ENCODE data around the gene ZP3. TPM values are rescaled to one million over a fixed set of nuclear protein-coding genes. Genes with fewer than 3 reads are reported as not detected.
"Not testable (repeated sequence)": the region's sequence is repeated elsewhere in the genome, so short reads cannot be mapped to it uniquely, and the experiment has no call there.

ZP3 gene
- total and polyA plus RNA-seq, 2 of the 13 experiments (the other 11 are each of a cell fraction or from before 2014, with no cell fraction given), result not detected

DNA sequence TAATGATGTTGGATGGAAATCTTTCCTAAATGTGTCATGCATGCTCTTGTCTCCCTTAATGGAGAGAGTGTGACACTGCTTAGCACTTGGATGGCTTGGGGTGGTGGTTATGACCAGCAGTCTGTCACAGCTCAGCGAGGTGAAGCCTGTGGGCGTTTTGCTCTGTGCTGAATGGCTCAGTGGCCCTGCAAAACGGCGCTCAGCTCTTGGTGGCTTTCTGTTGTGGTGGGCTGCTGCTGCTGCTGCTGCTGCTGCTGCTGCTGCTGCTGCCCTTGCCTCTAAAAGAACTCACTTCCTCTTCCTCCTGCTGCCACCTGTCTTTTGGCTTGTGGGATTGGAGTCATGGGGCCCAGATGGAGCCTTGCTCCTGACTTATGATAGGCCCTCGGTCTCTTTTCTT lies 61.9 kb downstream of the ZP3 start:
- POLR2A ChIA-PET; H3K27me3 ChIP-seq (ENCODE audit: control insufficient read depth in 1 of 2, insufficient read depth in 2 of 2, low read length in 2 of 2); BruUV-seq (replicated peaks); ATAC-seq; H2AFZ ChIP-seq (ENCODE audit: low read length); CTCF ChIA-PET (ENCODE audit: low intra/inter-chr PET ratio, low total read pairs); intact Hi-C loops (cut with micrococcal nuclease; ENCODE audit: unreplicated experiment); H3K27ac ChIP-seq (ENCODE audit: extremely low read length, insufficient read depth, low read length); H3K36me3 ChIP-seq (replicated peaks in 1 of 2; ENCODE audit: control insufficient read depth in 1 of 2, insufficient read depth in 2 of 2, low read length in 2 of 2); in situ Hi-C loops (cut with HindIII; ENCODE audit: extremely low pct_ligation_motif_present, low pct_unique_long_range_greater_than_20kb); H3K4me1 ChIP-seq (ENCODE audit: insufficient read depth, low read length); H3K9ac ChIP-seq (ENCODE audit: insufficient read depth, low read depth, low read length); H3K4me2 ChIP-seq (ENCODE audit: low read depth, low read length); H3K4me3 ChIP-seq (replicated peaks in 1 of 3; ENCODE audit: insufficient read depth in 1 of 3, low read depth in 2 of 3, low read length in 3 of 3); H3K9me3 ChIP-seq (ENCODE audit: low read length); DNase-seq (ENCODE audit: low spot score); H3K79me2 ChIP-seq (ENCODE audit: insufficient read depth, low read length); FAIRE-seq; H4K20me1 ChIP-seq (ENCODE audit: insufficient read depth, low read length): not testable (repeated sequence)
- WGBS (ENCODE audit: low lambda C conversion rate), result 93% methylated on average over 2 of the region's 5 CpGs

DNA sequence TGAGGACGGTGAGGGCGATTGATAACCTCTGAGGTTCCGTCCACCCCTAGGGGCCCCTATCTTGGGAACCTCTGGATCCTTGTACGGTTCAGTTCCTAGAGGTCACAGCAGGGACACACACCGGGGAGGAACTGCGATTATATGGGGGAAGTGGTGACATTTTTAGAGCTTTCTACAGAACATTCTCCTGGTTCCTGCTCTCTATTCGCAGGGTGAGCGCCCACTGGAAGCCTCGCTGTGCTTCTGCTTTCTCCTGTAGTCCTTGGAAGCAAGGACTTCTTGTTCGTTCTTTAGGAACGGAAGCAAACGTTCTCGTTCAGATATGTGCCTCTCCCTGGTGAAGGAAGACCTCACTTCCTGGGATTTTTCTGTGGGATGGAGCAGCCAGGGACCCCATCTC lies 63.2 kb downstream of the ZP3 start:
- BruUV-seq (replicated peaks); H3K4me2 ChIP-seq (ENCODE audit: low read depth, low read length); ATAC-seq; CTCF ChIA-PET (ENCODE audit: low intra/inter-chr PET ratio, low total read pairs); H3K79me2 ChIP-seq (ENCODE audit: insufficient read depth, low read length); H4K20me1 ChIP-seq (ENCODE audit: insufficient read depth, low read length); H3K9ac ChIP-seq (ENCODE audit: insufficient read depth, low read depth, low read length); DNase-seq (ENCODE audit: low spot score); FAIRE-seq; H3K4me3 ChIP-seq (replicated peaks in 1 of 3; ENCODE audit: insufficient read depth in 1 of 3, low read depth in 2 of 3, low read length in 3 of 3); POLR2A ChIA-PET; H3K36me3 ChIP-seq (replicated peaks in 1 of 2; ENCODE audit: control insufficient read depth in 1 of 2, insufficient read depth in 2 of 2, low read length in 2 of 2); H3K9me3 ChIP-seq (ENCODE audit: low read length); H3K4me1 ChIP-seq (ENCODE audit: insufficient read depth, low read length); intact Hi-C loops (cut with micrococcal nuclease; ENCODE audit: unreplicated experiment); H3K27me3 ChIP-seq (ENCODE audit: control insufficient read depth in 1 of 2, insufficient read depth in 2 of 2, low read length in 2 of 2); in situ Hi-C loops (cut with HindIII; ENCODE audit: extremely low pct_ligation_motif_present, low pct_unique_long_range_greater_than_20kb); H3K27ac ChIP-seq (ENCODE audit: extremely low read length, insufficient read depth, low read length); H2AFZ ChIP-seq (ENCODE audit: low read length): not testable (repeated sequence)
- WGBS (ENCODE audit: low lambda C conversion rate), result 98% methylated on average over 8 of the region's 13 CpGs

Other genes starting within 250 kb of the ZP3 start
- gene SRRM3, start 223.1 kb upstream of the ZP3 start, total RNA-seq (2016; rRNA removed; fragmentation: Illumina TruSeq; extraction: Trizol), result 0.11 and 0.13 TPM in 2 replicates
- gene SRRM3, start 223.1 kb upstream of the ZP3 start, polyA plus RNA-seq (2011; rRNA removed), result 0.54 and 0.59 TPM in 2 replicates
- gene HSPB1, start 122.3 kb upstream of the ZP3 start, total RNA-seq (2016; rRNA removed; fragmentation: Illumina TruSeq; extraction: Trizol), result 21.0 and 22.7 TPM in 2 replicates
- gene HSPB1, start 122.3 kb upstream of the ZP3 start, polyA plus RNA-seq (2011; rRNA removed), result 38.6 and 58.7 TPM in 2 replicates
- gene YWHAG, start 66.0 kb upstream of the ZP3 start, total RNA-seq (2016; rRNA removed; fragmentation: Illumina TruSeq; extraction: Trizol), result 67.5 and 93.7 TPM in 2 replicates
- gene YWHAG, start 66.0 kb upstream of the ZP3 start, polyA plus RNA-seq (2011; rRNA removed), result 36.7 and 36.9 TPM in 2 replicates
- 32.3 and 63.8 TPM in 2 replicates for gene SSC4D, start 15.3 kb upstream of the ZP3 start, total RNA-seq (2016; rRNA removed; fragmentation: Illumina TruSeq; extraction: Trizol)
- gene SSC4D, start 15.3 kb upstream of the ZP3 start, polyA plus RNA-seq (2011; rRNA removed), result 33.3 and 48.2 TPM in 2 replicates
- gene DTX2, start 36.8 kb downstream of the ZP3 start, total RNA-seq (2016; rRNA removed; fragmentation: Illumina TruSeq; extraction: Trizol), result 5.2 and 5.5 TPM in 2 replicates
- 6.2 and 7.0 TPM in 2 replicates for gene DTX2, start 36.8 kb downstream of the ZP3 start, polyA plus RNA-seq (2011; rRNA removed)
- not detected in 2 replicates for gene UPK3B, start 85.6 kb downstream of the ZP3 start, total RNA-seq (2016; rRNA removed; fragmentation: Illumina TruSeq; extraction: Trizol)
- gene UPK3B, start 85.6 kb downstream of the ZP3 start, polyA plus RNA-seq (2011; rRNA removed), result not detected in 2 replicates
- gene SPDYE16, start 118.3 kb downstream of the ZP3 start, total RNA-seq (2016; rRNA removed; fragmentation: Illumina TruSeq; extraction: Trizol), result 0.08 and 0.11 TPM in 2 replicates
- 0.13 TPM in 1 of 2 replicates, not detected in the other for gene SPDYE16, start 118.3 kb downstream of the ZP3 start, polyA plus RNA-seq (2011; rRNA removed)
- gene POMZP3, start 202.3 kb downstream of the ZP3 start, total RNA-seq (2016; rRNA removed; fragmentation: Illumina TruSeq; extraction: Trizol), result 2.2 and 3.5 TPM in 2 replicates
- gene POMZP3, start 202.3 kb downstream of the ZP3 start, polyA plus RNA-seq (2011; rRNA removed), result 1.5 and 1.9 TPM in 2 replicates